GM19043 (cell line): ENCODE data around the gene PCNX1.
A peak's percentile ranks its signal among the peaks of the same experiment; 100 is the strongest.
"Not testable (repeated sequence)": the region's sequence is repeated elsewhere in the genome, so short reads cannot be mapped to it uniquely, and the experiment has no call there.

Experiments used
- ATAC-seq: cut with Tn5 transposase; IDR thresholded peaks from one replicate; pipeline ENCODE4 v1.9.1; 2021; ENCODE audit warnings: low read depth; ENCODE audit not compliant: unreplicated experiment

The PCNX1 gene

DNA sequence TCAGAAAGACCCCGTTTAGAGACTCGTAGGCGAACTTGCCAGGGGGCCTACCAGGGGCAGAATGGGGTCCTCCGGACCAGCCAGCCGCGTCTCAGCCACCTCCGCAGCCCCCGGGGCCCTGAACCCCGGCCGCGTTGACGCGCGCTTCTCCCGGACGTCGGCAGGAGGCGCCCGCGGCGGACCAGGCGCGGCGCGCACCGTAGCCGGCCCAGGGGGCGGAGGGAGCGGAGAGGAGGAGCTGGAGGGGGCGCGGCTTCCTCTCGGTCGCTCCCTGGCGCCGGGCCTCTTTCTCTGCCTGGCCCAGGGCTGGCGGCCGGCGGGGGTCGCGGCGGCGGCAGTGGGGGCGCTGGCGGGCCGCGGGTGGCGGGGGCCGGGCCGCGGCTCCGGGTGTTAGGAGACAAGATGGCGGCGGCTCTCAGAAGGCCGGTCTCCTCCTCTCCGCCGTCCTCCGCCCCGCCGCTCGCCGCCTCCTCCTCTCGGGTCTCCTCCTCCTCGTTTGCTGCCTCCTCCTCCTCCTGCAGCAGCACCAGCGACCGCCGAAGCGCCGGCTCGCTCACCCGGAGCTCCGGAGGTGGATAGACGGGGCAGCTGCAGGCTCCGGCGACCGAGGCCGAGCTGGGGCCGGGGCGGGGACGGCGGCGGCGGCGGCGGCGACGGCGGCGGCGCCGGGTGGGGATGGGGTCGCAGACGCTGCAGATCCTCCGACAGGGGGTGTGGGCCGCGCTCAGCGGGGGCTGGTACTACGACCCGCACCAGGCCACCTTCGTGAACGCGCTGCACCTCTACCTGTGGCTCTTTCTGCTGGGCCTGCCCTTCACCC, at the start of gene PCNX1:
Gene PCNX1, plus strand, starts transcription at position 284 of the 820 bp plus-strand sequence. Its CDS starts 392 bp downstream, at position 676.
- ATAC-seq, result peak; percentile 63

GRCh38 chr14:70857496-70857890, 49.8 kb upstream of the PCNX1 start:
- no peak for ATAC-seq

GRCh38 chr14:70858641-70859040, 48.6 kb upstream of the PCNX1 start:
- no peak for ATAC-seq

GRCh38 chr14:70866992-70867391, 40.3 kb upstream of the PCNX1 start:
- ATAC-seq, result not testable (repeated sequence)

DNA sequence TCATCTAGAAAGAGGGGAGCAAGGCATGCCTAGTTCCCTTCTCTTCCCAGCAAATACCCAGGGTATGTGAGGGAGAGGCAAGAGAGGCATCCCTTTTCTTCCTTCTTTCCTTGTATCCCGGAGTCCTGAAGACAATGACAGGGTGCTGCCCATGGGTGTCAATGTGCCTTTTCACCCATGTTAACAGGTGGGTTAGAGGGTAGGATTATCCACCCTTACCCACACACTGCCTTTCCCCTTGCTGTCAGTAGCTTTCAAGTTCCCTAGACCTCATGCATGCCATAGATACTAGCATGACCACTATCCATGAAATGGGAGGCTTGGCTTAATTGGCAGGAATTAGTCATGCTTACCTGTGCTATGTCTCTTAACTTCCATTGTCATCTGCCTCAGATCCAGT, 36.3 kb upstream of the PCNX1 start:
- no peak for ATAC-seq

DNA sequence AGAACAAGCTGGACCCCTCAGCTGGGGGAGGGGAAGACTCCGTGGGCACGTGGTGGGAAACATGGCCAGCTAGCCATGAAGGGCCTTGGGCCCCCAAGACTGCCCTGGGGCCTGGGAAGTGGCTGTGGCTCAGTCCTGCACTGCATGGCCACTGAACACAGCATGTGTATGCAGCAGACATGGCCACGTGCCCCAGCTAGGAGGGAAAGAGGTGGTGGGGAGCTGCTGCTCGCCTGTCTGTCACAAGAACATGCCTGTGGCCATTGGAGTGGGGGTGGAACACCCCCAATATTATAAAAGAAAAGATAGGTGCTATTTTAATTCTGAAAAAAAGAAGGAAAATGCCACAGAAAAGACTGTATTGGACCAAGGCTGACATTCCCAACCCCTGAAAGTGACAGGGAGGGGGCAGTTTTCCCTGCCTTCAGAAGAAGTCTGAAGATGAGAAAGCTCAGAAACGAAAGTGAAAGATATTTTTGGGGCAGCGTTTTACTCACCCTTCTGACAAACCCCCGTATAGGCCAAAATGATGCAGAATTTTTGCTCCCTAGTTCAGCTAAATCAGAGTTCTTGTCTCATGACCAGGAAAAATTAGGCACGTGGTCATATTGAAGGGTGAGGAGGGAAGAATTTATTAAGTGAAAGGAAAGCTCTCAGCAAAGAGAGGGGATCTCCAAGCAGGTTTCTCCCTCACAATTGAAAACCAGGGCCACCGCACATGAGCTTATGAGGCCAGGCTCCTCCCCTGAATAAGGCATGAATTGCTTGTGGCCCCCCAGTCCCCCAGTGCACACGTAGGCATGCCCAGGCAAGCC, 35.2 kb upstream of the PCNX1 start:
- ATAC-seq, result no peak

DNA sequence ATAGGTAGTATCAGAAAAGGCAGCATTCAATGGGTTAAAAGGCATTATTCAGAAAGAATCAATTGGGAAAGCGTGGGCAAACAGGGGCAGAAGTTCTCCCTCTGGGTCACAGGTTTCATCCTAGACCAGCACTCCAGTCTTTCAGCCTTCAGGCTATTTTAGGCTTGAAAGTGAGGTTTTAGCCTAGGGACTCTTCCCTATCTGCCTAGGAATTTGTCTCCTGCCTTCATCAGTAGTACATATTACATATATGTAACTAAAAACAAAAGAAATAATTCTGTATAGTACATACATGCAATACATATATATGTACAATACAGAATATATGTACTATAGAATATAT, 34.6 kb upstream of the PCNX1 start:
- no peak for ATAC-seq

DNA sequence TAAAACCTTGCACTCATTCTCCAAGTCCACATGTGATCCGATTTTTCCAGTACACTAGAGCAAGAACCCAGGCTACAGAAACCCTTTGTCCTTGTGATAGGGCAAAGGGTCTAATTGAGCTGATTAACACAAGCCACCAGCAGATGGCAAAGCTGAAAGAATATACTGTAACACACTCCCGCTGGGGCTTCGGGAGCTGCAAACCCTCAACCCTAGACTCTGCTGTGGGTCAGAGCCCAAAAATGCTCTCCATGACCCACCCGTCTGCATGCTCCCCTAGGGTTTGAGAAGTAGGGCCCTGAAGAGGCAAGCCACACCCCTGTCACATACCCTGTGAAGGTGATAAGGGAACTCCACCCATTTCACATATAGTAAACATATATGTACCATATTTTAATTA, 33.6 kb upstream of the PCNX1 start:
- no peak for ATAC-seq

- ATAC-seq, result not testable (repeated sequence)
Measured at GRCh38 chr14:70875811-70876460, 31.3 kb upstream of the PCNX1 start.

- ATAC-seq, result no peak
Measured at GRCh38 chr14:70879448-70879847, 27.8 kb upstream of the PCNX1 start.

GRCh38 chr14:70880888-70881287, 26.4 kb upstream of the PCNX1 start:
- ATAC-seq, result not testable (repeated sequence)

DNA sequence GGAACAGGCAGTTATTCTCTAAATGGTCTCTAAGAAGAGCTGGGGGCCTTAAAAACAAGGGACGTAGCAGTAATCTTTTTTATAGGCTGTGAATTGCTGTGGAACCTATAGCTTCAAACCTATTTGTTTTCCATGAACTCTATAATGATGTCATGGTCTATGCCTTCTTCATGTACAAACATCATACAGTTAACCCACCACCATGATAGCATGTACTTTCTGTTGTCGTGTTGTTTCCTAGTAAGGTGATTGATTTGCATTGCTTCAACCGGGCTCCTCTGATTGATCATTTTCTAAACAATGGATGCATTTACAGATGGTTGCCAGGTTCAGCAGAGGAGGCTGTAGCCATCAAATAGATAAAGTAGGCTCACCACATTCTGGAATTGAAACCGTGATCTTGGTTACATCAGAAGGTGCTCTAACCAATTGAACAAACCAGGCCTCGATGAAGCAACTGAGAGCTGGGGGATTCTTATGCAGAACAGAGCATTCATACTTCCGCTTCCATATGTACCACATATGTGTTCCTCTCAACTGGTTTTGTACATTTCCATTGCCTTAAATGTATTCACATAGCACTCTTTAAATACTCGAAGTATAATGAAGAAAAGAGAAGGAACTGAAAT, 25.6 kb upstream of the PCNX1 start:
- peak; percentile 46 for ATAC-seq

GRCh38 chr14:70882776-70883492, 24.3 kb upstream of the PCNX1 start:
- no peak for ATAC-seq

GRCh38 chr14:70884595-70885342, 22.5 kb upstream of the PCNX1 start:
- ATAC-seq, result no peak

DNA sequence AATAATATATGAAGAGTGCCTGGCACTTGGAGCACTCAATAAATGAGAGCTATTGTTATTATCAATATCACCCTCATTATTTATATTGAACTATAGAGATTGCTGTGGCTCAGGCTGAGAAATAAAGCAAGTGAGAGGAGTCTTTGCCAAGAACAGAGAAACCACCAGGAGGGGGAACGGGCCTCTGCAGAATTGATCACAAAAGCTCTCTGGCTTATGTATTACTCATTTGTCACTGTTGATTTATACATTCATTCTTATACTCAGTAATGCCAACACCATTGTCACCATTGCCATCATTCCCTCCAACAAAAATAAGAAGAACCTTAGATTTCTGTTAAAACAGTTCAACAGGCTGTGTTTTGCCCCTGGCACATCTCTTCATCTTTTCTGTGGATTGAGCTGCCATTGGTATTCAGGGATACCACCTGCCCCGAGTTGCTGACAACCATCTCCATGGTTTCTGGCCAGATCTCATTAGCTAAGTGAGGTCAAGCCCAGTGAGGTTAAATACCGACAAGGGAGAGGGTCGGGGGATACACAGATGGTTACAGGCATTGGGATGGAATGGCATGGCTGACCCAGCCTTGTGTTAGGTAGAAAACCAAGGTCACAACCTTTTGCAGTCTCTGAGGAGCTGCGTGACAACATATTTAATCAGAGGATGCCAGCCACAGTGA, 21.8 kb upstream of the PCNX1 start:
- ATAC-seq, result no peak

DNA sequence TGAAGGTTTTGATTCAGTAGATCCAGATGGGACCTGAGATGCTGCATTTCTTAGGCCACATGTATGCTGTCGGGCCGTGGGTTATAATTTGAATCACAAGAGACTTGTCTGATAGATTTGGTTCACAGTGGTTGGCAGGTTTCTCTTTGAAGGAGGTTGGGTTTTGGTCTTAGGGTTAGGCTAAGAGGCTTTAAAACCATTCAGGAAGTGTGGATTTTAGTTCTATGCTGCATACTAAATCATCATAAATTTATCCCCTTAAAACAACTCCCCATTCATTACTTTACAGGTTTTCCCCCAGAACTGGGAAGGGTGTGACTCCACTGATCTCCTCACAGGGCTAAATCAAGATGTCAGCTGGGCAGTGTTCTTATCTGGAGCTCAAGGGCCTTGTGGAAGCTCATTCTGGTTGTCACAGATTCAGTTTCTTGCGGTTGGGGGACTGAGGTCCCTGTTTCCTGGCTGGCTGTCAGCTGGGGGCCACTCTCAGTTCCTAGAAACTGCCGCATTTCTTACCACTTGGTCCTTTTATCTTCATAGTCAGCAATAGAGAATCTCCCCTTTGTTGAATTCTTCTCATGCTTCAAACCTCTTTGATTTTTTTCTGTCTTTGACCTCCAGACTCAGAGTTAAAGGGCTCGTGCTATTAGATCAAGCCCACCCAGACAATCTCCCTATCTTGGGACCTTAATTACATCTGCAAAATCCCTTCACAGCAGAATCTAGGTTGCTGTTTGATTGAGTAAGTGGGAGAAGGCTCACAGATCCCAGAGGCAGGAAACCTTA, 20.6 kb upstream of the PCNX1 start:
- ATAC-seq, result peak; percentile 52

DNA sequence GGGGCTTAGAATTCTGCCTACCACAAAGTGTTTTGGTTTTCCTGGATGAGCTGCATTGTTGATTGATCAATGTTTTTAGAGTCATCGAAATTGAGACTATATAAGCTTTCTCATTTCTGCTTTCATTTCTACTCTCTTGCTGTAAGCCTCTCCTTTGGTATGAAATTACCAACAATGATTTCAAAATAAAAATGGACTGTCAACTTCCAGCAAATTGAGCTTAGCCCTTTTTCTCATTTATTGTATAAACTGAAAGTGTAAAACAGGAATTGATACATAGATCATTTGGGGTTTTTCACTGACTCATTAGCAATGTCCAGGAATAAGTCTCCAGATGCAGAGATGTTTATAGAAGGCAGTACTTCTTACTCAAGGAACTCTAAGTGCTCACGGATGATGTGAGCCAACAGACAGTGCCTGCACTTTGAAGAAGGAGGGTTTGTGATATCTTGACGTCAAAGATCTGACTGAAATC, 20.0 kb upstream of the PCNX1 start:
- ATAC-seq, result peak; percentile 44
